Measurements from ENCODE around the gene CIDEA.

The CIDEA gene

GRCh38 chr18:12318857-12319256 lies 64.7 kb downstream of the CIDEA start:
- DNase-seq (ENCODE audit: low spot score) = no peak

GRCh38 chr18:12321333-12321732 lies 67.2 kb downstream of the CIDEA start:
- no peak for DNase-seq (ENCODE audit: low spot score)

- no peak for DNase-seq (ENCODE audit: low spot score)
These were observed 71.0 kb downstream of the CIDEA start for GRCh38 chr18:12324991-12325725.

GRCh38 chr18:12325726-12326245 lies 71.6 kb downstream of the CIDEA start:
- DNase-seq (ENCODE audit: low spot score) = no peak

- no peak for DNase-seq (ENCODE audit: low spot score)
These were observed 72.7 kb downstream of the CIDEA start for GRCh38 chr18:12326711-12327460.
